NOMO-1 (cell line): ENCODE data around the gene CAMKMT.

Experiments
- DNase-seq, 2 experiments: peaks; one replicate each; lab custom pipeline; 2025; ENCODE audit not compliant: unreplicated experiment in 2 of 2; lab: John Stamatoyannopoulos, UW

Gene CAMKMT

DNA sequence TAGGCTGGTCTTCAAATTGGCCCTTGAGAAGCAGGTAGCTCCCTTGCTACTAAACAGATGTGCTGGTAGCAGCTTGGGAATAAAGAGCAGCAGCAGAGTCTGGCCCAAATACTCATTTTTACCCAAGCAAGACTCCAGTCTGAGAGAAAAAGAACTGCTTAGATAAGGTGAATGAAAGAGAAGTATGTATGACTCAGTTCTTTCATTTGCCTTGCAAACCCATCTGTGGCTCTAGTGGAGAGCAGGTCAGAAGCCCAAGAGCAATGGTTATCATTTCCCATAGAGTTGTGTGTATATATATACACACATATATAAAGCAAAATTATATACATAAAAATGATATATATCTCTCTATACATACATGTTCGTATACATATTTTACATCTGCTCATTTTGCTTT lies 80.3 kb downstream of the CAMKMT start:
- DNase-seq, result no peak

- no peak for DNase-seq
Measured at GRCh38 chr2:44443517-44443916, 81.8 kb downstream of the CAMKMT start.

DNA sequence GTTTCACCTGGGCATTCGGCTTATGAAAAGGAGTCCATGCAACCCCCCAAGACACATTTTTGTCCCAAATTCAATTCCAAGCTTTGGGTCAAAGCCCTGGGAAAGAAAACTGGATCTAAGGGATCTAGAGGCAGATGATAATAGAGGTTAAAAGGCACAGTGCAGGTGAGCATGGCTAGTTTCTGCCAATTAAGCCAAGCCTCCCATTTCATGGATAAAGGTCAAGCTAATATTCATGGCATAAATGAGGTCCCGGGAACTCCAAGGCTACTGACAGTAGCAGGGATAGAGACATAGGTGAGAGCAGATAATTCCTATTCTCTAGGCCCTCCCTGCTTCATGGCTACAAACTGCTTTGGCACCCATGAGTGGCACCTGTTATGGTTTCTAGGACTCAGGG lies 83.1 kb downstream of the CAMKMT start:
- DNase-seq, result no peak

DNA sequence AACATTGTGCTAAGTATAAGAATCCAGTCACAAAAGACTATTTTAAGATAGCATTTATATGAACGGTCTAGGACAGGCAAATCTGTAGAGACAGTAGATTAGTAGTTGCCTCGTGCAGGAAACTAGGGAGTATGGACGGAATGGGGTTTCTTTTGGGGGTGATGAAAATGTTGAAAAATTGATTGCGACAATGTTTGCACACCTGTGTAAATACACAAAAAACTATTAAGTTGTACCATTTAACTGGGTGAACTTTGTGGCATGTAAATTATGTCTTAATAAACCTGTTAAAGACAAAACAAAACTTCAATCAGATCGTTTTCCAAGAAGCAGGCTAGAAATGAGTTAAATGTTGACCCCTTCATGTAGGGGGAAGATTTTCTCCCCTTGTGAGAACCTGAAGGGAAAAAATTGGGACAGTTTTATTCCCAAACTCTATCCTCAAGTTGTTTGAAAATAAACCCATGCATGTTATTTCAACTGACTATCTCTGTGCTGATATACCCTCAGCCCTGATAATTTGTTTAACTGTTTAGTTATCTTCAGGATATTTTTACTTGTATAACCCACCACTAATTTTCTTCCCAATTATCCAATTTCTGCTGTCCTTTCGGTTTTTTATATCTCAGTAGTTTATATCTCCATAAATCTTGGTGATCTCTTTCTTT lies 87.2 kb downstream of the CAMKMT start:
- no peak for DNase-seq

- DNase-seq, result no peak
Measured at GRCh38 chr2:44450082-44450481, 88.3 kb downstream of the CAMKMT start.

DNA sequence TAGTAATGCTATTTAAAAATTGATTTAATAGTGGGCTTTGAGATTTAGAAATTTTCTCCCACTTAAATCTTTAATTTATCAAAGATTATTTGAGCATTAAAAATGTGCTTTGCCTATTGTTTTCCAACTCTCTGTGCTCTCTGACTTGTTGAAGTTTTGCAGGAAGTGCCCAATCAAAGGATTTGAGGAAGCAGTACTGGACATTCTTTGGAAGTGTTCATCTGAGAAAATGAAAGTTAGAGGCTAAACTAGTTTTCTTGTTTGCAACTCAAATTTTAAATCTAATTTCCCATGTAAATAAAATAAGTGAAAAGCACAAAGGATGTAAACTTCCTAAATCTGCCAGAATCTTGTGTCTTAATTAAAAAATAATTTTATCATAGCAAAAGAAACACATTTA lies 89.1 kb downstream of the CAMKMT start:
- DNase-seq, result no peak

GRCh38 chr2:44452069-44452583 lies 90.4 kb downstream of the CAMKMT start:
- no peak for DNase-seq

GRCh38 chr2:44453259-44453658 lies 91.5 kb downstream of the CAMKMT start:
- no peak for DNase-seq

- DNase-seq, result no peak
Measured at GRCh38 chr2:44455877-44456276, 94.1 kb downstream of the CAMKMT start.

DNA sequence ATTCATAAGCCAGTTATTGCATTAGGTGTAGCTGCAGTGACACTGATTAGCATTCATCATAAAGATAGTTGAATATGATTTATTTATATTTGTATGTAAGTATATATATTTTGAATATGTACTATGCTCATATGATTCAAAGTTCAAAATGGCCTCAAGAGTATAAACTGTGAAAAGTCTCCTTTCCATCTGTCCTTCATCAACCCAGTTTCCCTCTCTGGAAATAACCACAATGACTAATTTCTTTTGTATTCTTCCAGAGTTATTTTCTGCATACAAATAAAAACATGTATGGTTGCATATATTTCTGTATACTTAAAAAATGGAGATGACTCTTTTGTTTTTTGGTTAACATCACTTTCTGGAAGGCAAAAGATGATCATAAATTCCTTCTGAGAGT lies 95.2 kb downstream of the CAMKMT start:
- no peak for DNase-seq

DNA sequence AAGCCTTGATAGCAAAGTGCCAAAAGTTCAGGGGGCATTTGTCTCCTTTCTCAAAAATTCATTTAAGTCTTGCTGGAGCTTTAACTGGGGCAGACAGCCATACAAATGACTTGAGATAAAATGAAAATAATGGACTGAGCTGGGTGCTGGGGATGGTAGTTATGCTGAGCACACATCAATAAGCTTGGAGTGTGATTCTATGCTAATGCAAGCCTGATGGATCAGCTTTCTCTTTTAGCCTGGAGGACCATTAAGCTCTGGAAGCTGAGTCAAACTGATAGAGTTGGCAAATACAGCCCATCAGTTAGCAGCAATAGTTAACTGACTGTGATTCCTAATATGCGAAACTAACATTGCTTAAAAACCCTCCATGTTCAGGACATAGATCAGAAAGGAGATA lies 98.0 kb downstream of the CAMKMT start:
- no peak for DNase-seq

DNA sequence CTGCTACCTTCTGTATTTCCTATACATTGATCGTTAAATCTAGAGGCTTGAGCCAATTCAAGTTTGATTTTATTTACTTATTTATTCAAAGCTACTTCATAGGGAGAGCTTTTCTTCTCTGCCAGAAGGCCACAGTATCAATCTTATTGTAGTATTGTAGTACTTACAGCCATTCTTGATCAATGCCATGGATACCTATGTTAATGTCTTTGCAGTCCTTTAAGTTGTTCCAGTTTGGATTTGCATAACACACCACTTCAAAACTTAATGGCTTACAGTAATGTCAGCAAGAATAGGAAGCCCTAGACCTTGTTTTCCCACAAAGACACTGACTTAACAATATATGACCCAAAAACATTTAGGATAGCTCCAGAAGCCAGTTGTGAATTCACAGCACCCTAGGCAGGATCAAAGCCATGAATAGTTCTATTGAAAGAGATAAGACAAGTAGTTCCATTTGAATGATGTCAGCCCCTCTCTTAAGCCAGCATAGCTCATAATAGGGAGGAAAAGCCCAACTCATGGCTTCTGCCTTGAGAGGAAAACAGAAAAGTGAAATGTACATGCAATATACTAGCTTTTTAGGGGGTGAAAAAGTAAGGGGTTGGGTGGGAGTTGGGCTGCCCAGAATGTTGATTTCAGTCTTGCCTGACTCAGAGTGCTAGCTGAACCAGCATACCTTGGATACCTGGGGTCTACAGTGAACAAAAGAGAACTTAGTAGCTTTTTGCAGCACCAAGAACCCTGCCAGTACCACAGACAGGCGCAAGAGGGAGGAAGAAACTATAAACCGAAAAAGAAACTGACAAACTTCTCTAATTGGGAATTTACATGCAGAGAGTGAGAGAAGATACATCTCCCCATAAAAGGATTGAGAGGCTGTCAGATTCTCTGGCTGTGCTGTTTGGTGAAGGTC lies 101.4 kb downstream of the CAMKMT start:
- DNase-seq, result no peak

DNA sequence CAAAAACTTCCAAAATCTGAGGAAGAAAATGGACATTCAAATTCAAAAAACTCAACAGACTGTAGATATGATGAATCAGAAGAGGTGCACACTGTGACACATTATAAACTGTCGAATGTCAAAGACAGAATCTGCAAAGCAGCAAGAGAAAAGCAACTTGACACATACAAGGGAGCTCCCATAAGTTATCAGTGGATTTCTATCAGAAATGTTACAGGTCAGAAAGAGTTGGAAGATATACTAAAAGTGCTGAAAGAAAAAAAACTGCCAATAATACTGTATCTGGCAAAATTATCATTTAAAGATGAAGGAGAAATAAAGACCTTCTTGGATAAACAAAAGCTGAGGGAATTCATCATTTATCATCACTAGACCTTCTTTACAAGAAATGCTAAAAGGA lies 102.7 kb downstream of the CAMKMT start:
- DNase-seq, result no peak

GRCh38 chr2:44470151-44470550 lies 108.4 kb downstream of the CAMKMT start:
- DNase-seq, result no peak

GRCh38 chr2:44477657-44478414 lies 116.1 kb downstream of the CAMKMT start:
- no peak for DNase-seq

- DNase-seq, result peak; percentile 64 to 86
Measured at GRCh38 chr2:44479127-44479887, 117.6 kb downstream of the CAMKMT start.

- DNase-seq, result no peak
Measured at GRCh38 chr2:44480068-44480467, 118.3 kb downstream of the CAMKMT start.

DNA sequence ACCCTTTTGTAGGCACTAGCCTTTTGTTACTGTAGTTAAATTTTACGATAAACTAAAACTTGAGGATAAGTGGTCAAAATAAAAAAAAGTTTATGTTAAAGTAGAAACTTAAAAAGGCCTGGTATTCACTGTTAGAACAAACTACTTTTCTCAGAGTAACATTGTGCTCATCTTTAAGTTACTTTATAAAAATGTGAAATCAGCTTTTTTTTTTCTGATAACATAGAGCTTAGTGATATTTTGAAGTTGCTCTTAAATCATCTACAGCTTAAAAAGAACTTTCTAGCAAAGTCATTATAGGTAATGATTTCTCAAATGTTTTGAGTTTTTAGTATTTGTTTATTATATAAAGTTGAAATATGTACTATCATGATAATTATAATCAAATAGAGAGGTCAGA lies 125.3 kb downstream of the CAMKMT start:
- DNase-seq, result no peak

GRCh38 chr2:44490726-44491125 lies 129.0 kb downstream of the CAMKMT start:
- no peak for DNase-seq

GRCh38 chr2:44494006-44494405 lies 132.3 kb downstream of the CAMKMT start:
- no peak for DNase-seq

DNA sequence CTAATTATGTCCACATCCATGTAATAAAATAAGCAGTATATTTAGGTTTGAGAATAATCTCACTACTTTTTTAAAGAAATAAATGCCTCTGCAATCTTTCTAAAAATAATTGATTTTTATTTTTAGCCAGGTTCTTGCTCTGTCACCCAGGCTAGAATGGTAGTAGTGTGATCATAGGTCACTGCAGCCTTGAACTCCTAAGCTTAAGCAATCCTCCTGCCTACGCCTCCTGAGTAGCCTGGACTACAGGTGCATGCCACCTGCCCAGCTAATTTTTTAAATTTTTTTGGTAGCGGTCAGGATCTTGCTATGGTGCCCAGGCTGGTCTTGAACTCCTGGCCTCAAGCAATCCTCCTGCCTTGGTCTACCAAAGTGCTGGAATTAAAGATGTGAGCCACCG lies 133.3 kb downstream of the CAMKMT start:
- DNase-seq, result no peak
